ENCODE data around the gene GRB10. TPM values are rescaled to one million over a fixed set of nuclear protein-coding genes. Genes with fewer than 3 reads are reported as not detected.

Gene GRB10
- total RNA-seq, 1 experiment from 2014 or later: 38.3 TPM

- POLR2A ChIA-PET: no interaction called here
- ATAC-seq: no peak
- Histone ChIP-seq H3K4me3 (ENCODE audit: low read depth in 2 of 2, low read length in 2 of 2) (no peak overlapping the region), H3K4me1 (ENCODE audit: control insufficient read depth, insufficient read depth, low read length) (no peaks in the 10 kb centered on the region), H3K27ac (ENCODE audit: low read length) (no peak overlapping the region), H3K27me3 (ENCODE audit: control insufficient read depth, insufficient read depth, low read length) (no peaks in the 10 kb centered on the region), H3K36me3 (ENCODE audit: control insufficient read depth, insufficient read depth, low read length) (no peaks in the 10 kb centered on the region), H3K9me3 (ENCODE audit: control insufficient read depth, insufficient read depth, low read depth, low read length) (no peaks in the 10 kb centered on the region)
- intact Hi-C loops (cut with micrococcal nuclease; ENCODE audit: unreplicated experiment) (no loop called here), in situ Hi-C loops (cut with HindIII; ENCODE audit: low pct_unique_long_range_greater_than_20kb, low sequenced_read_pairs) (no loop called here)
- CTCF ChIA-PET: no interaction called here
- no peak for DNase-seq (ENCODE audit: low read depth, low spot score)
- BruUV-seq (replicated peaks): no TSS peak
- TF ChIP-seq REST (IDR thresholded peaks at IDR 0.05; ENCODE audit: insufficient read depth in 1 of 2, low read depth in 2 of 2, low read length in 1 of 2) (no peak), POLR2AphosphoS5 (IDR thresholded peaks at IDR 0.05; ENCODE audit: low read depth, low read length) (no peak), TCF7L2 (IDR thresholded peaks at IDR 0.05; ENCODE audit: low read depth, low read length) (no peak), CTCF (IDR thresholded peaks at IDR 0.05) (no peak), SIN3A (IDR thresholded peaks at IDR 0.05; ENCODE audit: borderline replicate concordance, insufficient read depth, low read depth, low read length) (no peak)
These were observed 123.2 kb downstream of the GRB10 start for GRCh38 chr7:50659329-50659965.

- in situ Hi-C loops (cut with HindIII; ENCODE audit: low pct_unique_long_range_greater_than_20kb, low sequenced_read_pairs) (no loop called here), intact Hi-C loops (cut with micrococcal nuclease; ENCODE audit: unreplicated experiment) (no loop called here)
- BruUV-seq (replicated peaks): no TSS peak
- no peaks in the 10 kb centered on the region for H3K27me3 ChIP-seq (ENCODE audit: control insufficient read depth, insufficient read depth, low read length)
- ChIA-PET CTCF (no interaction called here), POLR2A (no interaction called here)
- H3K9me3 ChIP-seq (ENCODE audit: control insufficient read depth, insufficient read depth, low read depth, low read length): no peaks in the 10 kb centered on the region
- no peak for DNase-seq (ENCODE audit: low read depth, low spot score)
- H3K27ac ChIP-seq (ENCODE audit: low read length): no peak overlapping the region
- H3K4me1 ChIP-seq (ENCODE audit: control insufficient read depth, insufficient read depth, low read length): no peaks in the 10 kb centered on the region
- TF ChIP-seq POLR2AphosphoS5 (IDR thresholded peaks at IDR 0.05; ENCODE audit: low read depth, low read length): no peak
- no peak for TF ChIP-seq TCF7L2 (IDR thresholded peaks at IDR 0.05; ENCODE audit: low read depth, low read length)
- TF ChIP-seq CTCF (IDR thresholded peaks at IDR 0.05): no peak
- no peak for TF ChIP-seq SIN3A (IDR thresholded peaks at IDR 0.05; ENCODE audit: borderline replicate concordance, insufficient read depth, low read depth, low read length)
- no peak for TF ChIP-seq REST (IDR thresholded peaks at IDR 0.05; ENCODE audit: insufficient read depth in 1 of 2, low read depth in 2 of 2, low read length in 1 of 2)
- H3K36me3 ChIP-seq (ENCODE audit: control insufficient read depth, insufficient read depth, low read length): no peaks in the 10 kb centered on the region
- no peak for ATAC-seq
- no peak overlapping the region for H3K4me3 ChIP-seq (ENCODE audit: low read depth in 2 of 2, low read length in 2 of 2)
These were observed 124.0 kb downstream of the GRB10 start for GRCh38 chr7:50658696-50659095.
